HT1080 (cell line): ENCODE data around the gene RPS3A. TPM values are rescaled to one million over a fixed set of nuclear protein-coding genes. Genes with fewer than 3 reads are reported as not detected.
A peak's percentile ranks its signal among the peaks of the same experiment; 100 is the strongest.
"Not testable (repeated sequence)": the region's sequence is repeated elsewhere in the genome, so short reads cannot be mapped to it uniquely, and the experiment has no call there.

Source experiments
- DNase-seq: peaks from one replicate; pipeline ENCODE4 v3.0.0-alpha.2; 2015; ENCODE audit warnings: low read depth
- small RNA-seq: library from RNA; depleted of rRNA; stranded (forward); fragments of <200 nt; gene quantifications from one replicate; pipeline ENCODE3, GENCODE V24; 2014
- total RNA-seq: library from RNA; depleted of rRNA; stranded (reverse); fragments of >200 nt; shearing (Covaris generic); gene quantifications from 2 replicates; pipeline ENCODE4 v1.2.3, GENCODE V29; 2014; rRNA removed

Gene RPS3A
- total RNA-seq, 1 experiment from 2014 or later: 2,043 TPM

- no peak for DNase-seq
Measured at GRCh38 chr4:151114338-151114737, 14.9 kb downstream of the RPS3A start.

GRCh38 chr4:151114986-151115385, 15.6 kb downstream of the RPS3A start:
- no peak for DNase-seq

- DNase-seq: peak; percentile 78
Measured at GRCh38 chr4:151117371-151117962, 18.0 kb downstream of the RPS3A start.

- DNase-seq: no peak
Measured at GRCh38 chr4:151129796-151130195, 30.4 kb downstream of the RPS3A start.

GRCh38 chr4:151133311-151133710, 33.9 kb downstream of the RPS3A start:
- DNase-seq: no peak

- not testable (repeated sequence) for DNase-seq
Measured at GRCh38 chr4:151136048-151136447, 36.6 kb downstream of the RPS3A start.

GRCh38 chr4:151139814-151140213, 40.4 kb downstream of the RPS3A start:
- DNase-seq: no peak

GRCh38 chr4:151142758-151143157, 43.3 kb downstream of the RPS3A start:
- no peak for DNase-seq

GRCh38 chr4:151143162-151143561, 43.7 kb downstream of the RPS3A start:
- DNase-seq: no peak

- no peak for DNase-seq
Measured at GRCh38 chr4:151143811-151144210, 44.4 kb downstream of the RPS3A start.

- DNase-seq: no peak
Measured at GRCh38 chr4:151144329-151145072, 45.1 kb downstream of the RPS3A start.

GRCh38 chr4:151147000-151147399, 47.6 kb downstream of the RPS3A start:
- no peak for DNase-seq

GRCh38 chr4:151148261-151148660, 48.8 kb downstream of the RPS3A start:
- DNase-seq: no peak

- DNase-seq: no peak
Measured at GRCh38 chr4:151150821-151151580, 51.6 kb downstream of the RPS3A start.

- DNase-seq: no peak
Measured at GRCh38 chr4:151152028-151152427, 52.6 kb downstream of the RPS3A start.

- DNase-seq: no peak
Measured at GRCh38 chr4:151153585-151153984, 54.2 kb downstream of the RPS3A start.

Small RNAs within 50 kb of the gene (small RNA-seq; reads per million reads assigned to genes)
- gene SNORD73A (not detected), gene SNORD73B (4.5 reads per million, percentile 88 among the genes with 10 or more reads in this experiment)

Other genes with a start within 250 kb of the RPS3A start
- gene LRBA, start 84.3 kb upstream of the RPS3A start, total RNA-seq: 22.7 and 23.0 TPM in 2 replicates
- not detected in 2 replicates for gene PRSS48, start 177.5 kb downstream of the RPS3A start, total RNA-seq
- 22.6 and 22.7 TPM in 2 replicates for gene SH3D19, start 226.0 kb downstream of the RPS3A start, total RNA-seq